ENCODE results near the gene NEDD4L.
A peak's percentile ranks its signal among the peaks of the same experiment; 100 is the strongest.

NEDD4L gene

DNA sequence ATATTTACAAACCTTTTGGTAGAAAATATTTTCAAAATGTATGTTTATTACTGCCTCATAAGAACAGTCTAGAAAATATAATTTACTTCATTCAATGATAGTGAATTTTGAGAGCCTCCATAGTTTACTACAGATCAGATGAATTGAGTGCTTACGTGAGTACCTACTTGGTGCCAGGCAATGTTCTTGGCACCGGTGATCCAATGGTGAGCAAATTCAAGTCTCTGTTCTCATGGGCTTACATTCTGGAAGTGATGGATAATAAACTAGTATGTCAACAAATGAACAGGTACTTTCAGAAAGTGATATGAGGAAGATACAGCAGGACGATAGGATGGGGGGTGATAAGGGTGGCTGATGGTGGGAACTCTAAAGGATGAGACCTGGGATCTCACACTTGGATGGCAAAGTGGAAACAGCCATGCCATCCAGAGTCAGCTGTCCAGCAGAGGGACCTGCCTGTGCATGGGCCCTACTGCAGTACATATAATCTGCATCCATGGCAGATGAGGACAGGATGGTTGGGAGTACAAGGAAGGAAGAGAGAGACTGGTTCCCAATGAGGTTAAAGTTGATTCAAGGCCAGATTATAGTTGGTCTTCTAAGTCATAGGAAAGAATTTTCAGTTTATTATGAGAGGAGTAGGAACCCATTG, 277.0 kb downstream of the NEDD4L start:
- Histone ChIP-seq H3K27ac (ENCODE audit: low read depth, low read length) (no peak overlapping the region), H2AFZ (ENCODE audit: low read depth, low read length, severe bottlenecking) (no peak overlapping the region), H3K4me3 (ENCODE audit: insufficient read depth, low read length, poor library complexity, severe bottlenecking) (no peak overlapping the region), H3K27me3 (ENCODE audit: low read length) (no peaks in the 10 kb centered on the region), H3K9ac (ENCODE audit: low read length) (no peak overlapping the region), H4K20me1 (ENCODE audit: low read depth, low read length) (no peaks in the 10 kb centered on the region), H3F3A (ENCODE audit: insufficient read depth) (no peaks in the 10 kb centered on the region), H3K9me2 (replicated peaks; ENCODE audit: insufficient read depth, low read length) (no peaks in the 10 kb centered on the region), H3K79me2 (ENCODE audit: insufficient read depth, low read length) (no peaks in the 10 kb centered on the region), H3K4me2 (ENCODE audit: low read depth, low read length, poor library complexity, severe bottlenecking) (no peak overlapping the region), H3K36me3 (ENCODE audit: low read length) (no peaks in the 10 kb centered on the region), H3K9me3 (ENCODE audit: insufficient read depth, low read length) (no peaks in the 10 kb centered on the region)
- TF ChIP-seq, protein P1, sequence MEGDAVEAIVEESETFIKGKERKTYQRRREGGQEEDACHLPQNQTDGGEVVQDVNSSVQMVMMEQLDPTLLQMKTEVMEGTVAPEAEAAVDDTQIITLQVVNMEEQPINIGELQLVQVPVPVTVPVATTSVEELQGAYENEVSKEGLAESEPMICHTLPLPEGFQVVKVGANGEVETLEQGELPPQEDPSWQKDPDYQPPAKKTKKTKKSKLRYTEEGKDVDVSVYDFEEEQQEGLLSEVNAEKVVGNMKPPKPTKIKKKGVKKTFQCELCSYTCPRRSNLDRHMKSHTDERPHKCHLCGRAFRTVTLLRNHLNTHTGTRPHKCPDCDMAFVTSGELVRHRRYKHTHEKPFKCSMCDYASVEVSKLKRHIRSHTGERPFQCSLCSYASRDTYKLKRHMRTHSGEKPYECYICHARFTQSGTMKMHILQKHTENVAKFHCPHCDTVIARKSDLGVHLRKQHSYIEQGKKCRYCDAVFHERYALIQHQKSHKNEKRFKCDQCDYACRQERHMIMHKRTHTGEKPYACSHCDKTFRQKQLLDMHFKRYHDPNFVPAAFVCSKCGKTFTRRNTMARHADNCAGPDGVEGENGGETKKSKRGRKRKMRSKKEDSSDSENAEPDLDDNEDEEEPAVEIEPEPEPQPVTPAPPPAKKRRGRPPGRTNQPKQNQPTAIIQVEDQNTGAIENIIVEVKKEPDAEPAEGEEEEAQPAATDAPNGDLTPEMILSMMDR (IDR thresholded peaks at IDR 0.05; ENCODE audit: insufficient read depth, low read length, poor library complexity, severe bottlenecking) = no peak
- TF ChIP-seq EZH2phosphoT487 (conservative IDR thresholded peaks at IDR 0.05; ENCODE audit: low read length) = no peak

DNA sequence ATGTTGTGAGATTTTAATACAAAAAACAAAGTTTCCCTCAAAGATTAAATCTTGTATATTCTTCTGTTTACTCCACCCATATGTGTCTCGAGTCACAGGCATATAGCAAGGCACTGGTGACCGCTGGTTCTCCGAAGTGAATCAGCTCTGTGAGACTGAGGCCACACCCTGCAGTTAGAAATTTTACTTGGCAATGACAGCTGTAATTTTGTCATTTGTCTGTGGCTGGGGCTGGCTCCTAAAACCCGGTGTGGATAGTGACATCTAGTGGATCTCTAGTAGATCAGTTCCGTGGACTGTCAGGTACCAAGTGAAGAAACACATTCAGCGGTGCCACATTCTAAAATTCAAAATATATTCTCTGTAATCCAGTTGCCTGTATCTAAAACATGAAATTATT, 278.0 kb downstream of the NEDD4L start:
- Histone ChIP-seq H3K9ac (ENCODE audit: low read length) (no peak overlapping the region), H3K9me3 (ENCODE audit: insufficient read depth, low read length) (no peaks in the 10 kb centered on the region), H3K9me2 (replicated peaks; ENCODE audit: insufficient read depth, low read length) (no peaks in the 10 kb centered on the region), H2AFZ (ENCODE audit: low read depth, low read length, severe bottlenecking) (no peak overlapping the region), H4K20me1 (ENCODE audit: low read depth, low read length) (no peaks in the 10 kb centered on the region), H3K27me3 (ENCODE audit: low read length) (no peaks in the 10 kb centered on the region), H3F3A (ENCODE audit: insufficient read depth) (no peaks in the 10 kb centered on the region), H3K36me3 (ENCODE audit: low read length) (no peaks in the 10 kb centered on the region), H3K4me2 (ENCODE audit: low read depth, low read length, poor library complexity, severe bottlenecking) (no peak overlapping the region), H3K79me2 (ENCODE audit: insufficient read depth, low read length) (no peaks in the 10 kb centered on the region), H3K4me3 (ENCODE audit: insufficient read depth, low read length, poor library complexity, severe bottlenecking) (no peak overlapping the region), H3K27ac (ENCODE audit: low read depth, low read length) (no peak overlapping the region)
- TF ChIP-seq, protein P1 (IDR thresholded peaks at IDR 0.05; ENCODE audit: insufficient read depth, low read length, poor library complexity, severe bottlenecking) = peak; percentile 29
- no peak for TF ChIP-seq EZH2phosphoT487 (conservative IDR thresholded peaks at IDR 0.05; ENCODE audit: low read length)

DNA sequence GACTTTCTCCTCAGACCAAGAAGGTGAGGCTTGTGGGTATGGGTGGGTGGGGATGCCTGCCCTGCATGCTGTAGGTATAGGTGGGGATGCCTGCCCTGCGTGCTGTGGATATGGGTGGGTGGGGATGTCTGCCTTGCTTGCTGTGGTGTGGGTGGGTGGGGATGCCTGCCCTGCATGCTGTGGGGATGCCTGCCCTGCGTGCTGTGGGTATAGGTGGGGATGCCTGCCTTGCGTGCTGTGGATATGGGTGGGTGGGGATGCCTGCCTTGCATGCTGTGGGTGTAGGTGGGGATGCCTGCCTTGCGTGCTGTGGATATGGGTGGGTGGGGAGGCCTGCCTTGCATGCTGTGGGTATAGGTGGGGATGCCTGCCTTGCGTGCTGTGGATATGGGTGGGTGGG, 278.4 kb downstream of the NEDD4L start:
- Histone ChIP-seq H3K9me2 (replicated peaks; ENCODE audit: insufficient read depth, low read length) (no peaks in the 10 kb centered on the region), H3K27me3 (ENCODE audit: low read length) (no peaks in the 10 kb centered on the region), H2AFZ (ENCODE audit: low read depth, low read length, severe bottlenecking) (no peak overlapping the region), H3K9me3 (ENCODE audit: insufficient read depth, low read length) (no peaks in the 10 kb centered on the region), H3K36me3 (ENCODE audit: low read length) (no peaks in the 10 kb centered on the region), H3K4me3 (ENCODE audit: insufficient read depth, low read length, poor library complexity, severe bottlenecking) (no peak overlapping the region), H4K20me1 (ENCODE audit: low read depth, low read length) (no peaks in the 10 kb centered on the region), H3F3A (ENCODE audit: insufficient read depth) (no peaks in the 10 kb centered on the region), H3K4me2 (ENCODE audit: low read depth, low read length, poor library complexity, severe bottlenecking) (no peak overlapping the region), H3K79me2 (ENCODE audit: insufficient read depth, low read length) (no peaks in the 10 kb centered on the region), H3K9ac (ENCODE audit: low read length) (no peak overlapping the region), H3K27ac (ENCODE audit: low read depth, low read length) (no peak overlapping the region)
- TF ChIP-seq, protein P1 (IDR thresholded peaks at IDR 0.05; ENCODE audit: insufficient read depth, low read length, poor library complexity, severe bottlenecking) = no peak
- no peak for TF ChIP-seq EZH2phosphoT487 (conservative IDR thresholded peaks at IDR 0.05; ENCODE audit: low read length)
